H1 (cell line): Measurements from ENCODE around the gene LCOR. TPM values are rescaled to one million over a fixed set of nuclear protein-coding genes. Genes with fewer than 3 reads are reported as not detected.

Experiments used
- CTCF ChIA-PET: fragments of 300-600 bp; sonication (Branson Sonifier 250); formaldehyde crosslinking; loops from one replicate; lab custom pipeline; 2021; ENCODE audit not compliant: partially characterized antibody; lab: Charles Lee
- POLR2A ChIA-PET: fragments of 300-600 bp; sonication (Branson Sonifier 250); formaldehyde crosslinking; loops from one replicate; lab custom pipeline; 2021; ENCODE audit warnings: inconsistent platforms; ENCODE audit not compliant: partially characterized antibody; lab: Charles Lee
- DNase-seq, 2 experiments: peaks; one replicate each; pipeline versions ENCODE4 v3.0.0 to v3.0.0-alpha.2; 2010 to 2022; ENCODE audit warnings: low spot score in 2 of 2, low read depth in 1 of 2, mixed read lengths in 1 of 2
- FAIRE-seq: peaks from 2 replicates; lab custom pipeline; 2011; peaks lifted over from hg19 to GRCh38; lab: Jason Lieb, UNC
- H2AFZ ChIP-seq: 2 replicates; pipeline ENCODE4 v1.8.1; 2012; ENCODE audit warnings: low read length, inconsistent platforms
- H2AK5ac ChIP-seq: 2 replicates; pipeline ENCODE4 v1.6.1; 2013; ENCODE audit warnings: low read depth, low read length
- H2BK120ac ChIP-seq: replicated peaks from 2 replicates; pipeline ENCODE3; 2013; ENCODE audit warnings: low read depth, low read length, inconsistent platforms
- H2BK12ac ChIP-seq: 2 replicates; pipeline ENCODE4 v1.6.1; 2013; ENCODE audit warnings: low read depth, low read length
- H2BK15ac ChIP-seq: 2 replicates; pipeline ENCODE4 v1.6.1; 2013; ENCODE audit warnings: low read length
- H2BK20ac ChIP-seq: 2 replicates; pipeline ENCODE4 v1.6.1; 2013; ENCODE audit warnings: low read length
- H2BK5ac ChIP-seq: 2 replicates; pipeline ENCODE4 v1.6.1; 2013; ENCODE audit warnings: low read depth, low read length
- H3K14ac ChIP-seq: 2 replicates; pipeline ENCODE4 v1.6.1; 2013; ENCODE audit warnings: inconsistent platforms; ENCODE audit not compliant: insufficient read length
- H3K18ac ChIP-seq: 2 replicates; pipeline ENCODE4 v1.6.1; 2013; ENCODE audit warnings: low read length; ENCODE audit errors: extremely low read depth
- H3K23ac ChIP-seq: 2 replicates; pipeline ENCODE4 v1.6.1; 2013; ENCODE audit warnings: inconsistent platforms; ENCODE audit not compliant: insufficient read length
- H3K23me2 ChIP-seq: 2 replicates; pipeline ENCODE4 v1.6.1; 2013; ENCODE audit warnings: low read depth, low read length
- H3K27ac ChIP-seq: 2 replicates; pipeline ENCODE4 v1.6.1; 2011; ENCODE audit warnings: low read depth, low read length, inconsistent platforms
- H3K27me3 ChIP-seq, 4 experiments: replicated peaks in 1 of 4; 1 replicate in 1 of 4; 2 replicates in 3 of 4; pipeline versions ENCODE4 v1.6.1 to v1.8.1; 2011 to 2013; ENCODE audit warnings: low read length in 3 of 4, mild to moderate bottlenecking in 3 of 4, inconsistent platforms in 2 of 4, mixed read lengths in 2 of 4, moderate library complexity in 1 of 4; ENCODE audit not compliant: control insufficient read depth in 3 of 4, insufficient read depth in 3 of 4; ENCODE audit errors: extremely low read depth in 1 of 4
- H3K36me3 ChIP-seq, 4 experiments: 2 replicates each; pipeline versions ENCODE4 v1.6.1 to v1.8.1; 2011 to 2013; ENCODE audit warnings: mild to moderate bottlenecking in 4 of 4, low read length in 3 of 4, moderate library complexity in 2 of 4, control low read depth in 1 of 4, inconsistent platforms in 1 of 4; ENCODE audit not compliant: insufficient read depth in 4 of 4, control insufficient read depth in 2 of 4
- H3K4ac ChIP-seq: replicated peaks from 2 replicates; pipeline ENCODE3; 2013; ENCODE audit warnings: low read length, low read depth, mixed read lengths, inconsistent platforms; ENCODE audit not compliant: insufficient read length
- H3K4me1 ChIP-seq, 4 experiments: replicated peaks in 1 of 4; 1 replicate in 1 of 4; 2 replicates in 3 of 4; pipeline versions ENCODE4 v1.6.1 to v1.8.1; 2011 to 2013; ENCODE audit warnings: low read length in 3 of 4, inconsistent platforms in 2 of 4, mixed read lengths in 1 of 4; ENCODE audit not compliant: insufficient read depth in 4 of 4, control insufficient read depth in 3 of 4
- H3K4me2 ChIP-seq, 2 experiments: 2 replicates each; pipeline versions ENCODE4 v1.6.1 to v1.8.1; 2011 to 2013; ENCODE audit warnings: low read depth in 2 of 2, low read length in 2 of 2, control low read depth in 1 of 2, inconsistent platforms in 1 of 2, mild to moderate bottlenecking in 1 of 2; ENCODE audit not compliant: insufficient read depth in 1 of 2
- H3K4me3 ChIP-seq, 4 experiments: fragments of 200-600, 300-600 bp in 1 of 4; sonication (generic), shearing (Covaris generic), sonication (Bioruptor Twin) in 1 of 4; 2 replicates each; pipeline versions ENCODE4 v1.5.1 to v1.8.1; 2011 to 2016; ENCODE audit warnings: low read length in 4 of 4, low read depth in 3 of 4, control low read depth in 2 of 4, inconsistent platforms in 2 of 4, mild to moderate bottlenecking in 2 of 4, mixed read lengths in 1 of 4, moderate library complexity in 1 of 4; ENCODE audit not compliant: insufficient read depth in 2 of 4; ENCODE audit errors: extremely low read depth in 1 of 4
- H3K56ac ChIP-seq: replicated peaks from 2 replicates; pipeline ENCODE3; 2013; ENCODE audit warnings: low read depth, mild to moderate bottlenecking, mixed read lengths, low read length, inconsistent platforms; ENCODE audit not compliant: insufficient read length
- H3K79me1 ChIP-seq: 2 replicates; pipeline ENCODE4 v1.6.1; 2013; ENCODE audit warnings: low read depth, low read length, control low read depth
- H3K79me2 ChIP-seq, 2 experiments: 2 replicates each; pipeline versions ENCODE4 v1.6.1 to v1.8.1; 2012 to 2013; ENCODE audit warnings: low read length in 2 of 2, mild to moderate bottlenecking in 2 of 2, inconsistent platforms in 1 of 2; ENCODE audit not compliant: insufficient read depth in 2 of 2, control insufficient read depth in 1 of 2
- H3K9ac ChIP-seq, 4 experiments: replicated peaks in 1 of 4; 1 replicate in 1 of 4; 2 replicates in 3 of 4; pipeline versions ENCODE4 v1.6.1 to v1.8.1; 2011 to 2013; ENCODE audit warnings: low read depth in 3 of 4, low read length in 3 of 4, control low read depth in 2 of 4, mild to moderate bottlenecking in 2 of 4, moderate library complexity in 2 of 4, inconsistent platforms in 1 of 4; ENCODE audit errors: extremely low read depth in 1 of 4
- H3K9me3 ChIP-seq, 2 experiments: 2 replicates each; pipeline versions ENCODE4 v1.6.1 to v1.8.1; 2012 to 2013; ENCODE audit warnings: mild to moderate bottlenecking in 2 of 2, moderate library complexity in 2 of 2, control low read depth in 1 of 2, inconsistent platforms in 1 of 2, low read depth in 1 of 2, low read length in 1 of 2, mixed read lengths in 1 of 2; ENCODE audit not compliant: insufficient read depth in 2 of 2
- H4K20me1 ChIP-seq, 2 experiments: replicated peaks in 1 of 2; 2 replicates each; pipeline versions ENCODE3 to v1.8.1; 2011 to 2013; ENCODE audit warnings: inconsistent platforms in 2 of 2, low read length in 2 of 2, mild to moderate bottlenecking in 1 of 2; ENCODE audit not compliant: insufficient read depth in 2 of 2, control insufficient read depth in 1 of 2
- H4K5ac ChIP-seq: 2 replicates; pipeline ENCODE4 v1.6.1; 2013; ENCODE audit warnings: low read length, low read depth, mixed read lengths, inconsistent platforms; ENCODE audit not compliant: insufficient read length
- H4K8ac ChIP-seq: 2 replicates; pipeline ENCODE4 v1.8.0; 2013; ENCODE audit warnings: mild to moderate bottlenecking, moderate library complexity, low read length, inconsistent platforms; ENCODE audit not compliant: insufficient read depth; ENCODE audit errors: extremely low read depth
- H4K91ac ChIP-seq: replicated peaks from 2 replicates; pipeline ENCODE3; 2013; ENCODE audit warnings: low read length, mixed read lengths, inconsistent platforms; ENCODE audit not compliant: insufficient read length
- CBX8 ChIP-seq: fragments of 300-800, 300-1000 bp; sonication (generic); IDR thresholded peaks from 2 replicates; pipeline ENCODE4 v1.7.1; 2016; ENCODE audit warnings: low read depth, low read length, borderline replicate concordance
- CEBPB ChIP-seq: IDR thresholded peaks from 2 replicates; pipeline ENCODE4 v1.6.1; 2012; ENCODE audit warnings: low read depth, low read length
- JUND ChIP-seq: IDR thresholded peaks from 2 replicates; pipeline ENCODE4 v1.6.1; 2011; ENCODE audit warnings: mild to moderate bottlenecking, improper control_type of control experiment, low read length
- WGBS, 2 experiments: shearing (Covaris generic) in 1 of 2; methylation state at CpG; one replicate each; pipeline versions ENCODE4 v1.1.6 to v1.1.7; 2013 to 2015; ENCODE audit warnings: low lambda C conversion rate in 2 of 2, mixed read lengths in 2 of 2, inconsistent platforms in 1 of 2, low coverage in 1 of 2, missing lambda C conversion rate in 1 of 2; ENCODE audit not compliant: insufficient replicate concordance in 2 of 2, insufficient coverage in 1 of 2, insufficient read length in 1 of 2; ENCODE audit errors: extremely low coverage in 1 of 2, missing lambda C conversion rate in 1 of 2; 5-methylcytosine and 5-hydroxymethylcytosine counted together
- polyA plus RNA-seq, 7 experiments: library from polyadenylated mRNA; depleted of rRNA in 3 of 7; stranded (reverse) in 5 of 7; unstranded in 2 of 7; fragments of >200 nt in 5 of 7; fragments of 200-250 nt in 2 of 7; gene quantifications; 1 replicate in 5 of 7; 2 replicates in 1 of 7; 4 replicates in 1 of 7; pipeline versions ENCODE4 v1.2.1 to v1.2.3, GENCODE V29; 2011 to 2013; ENCODE audit warnings: missing spikeins in 2 of 7, mixed read lengths in 2 of 7
- total RNA-seq: library from RNA; stranded (reverse); fragmentation: NEBNext Ultra II Directional; extraction: Animal tissue kit (Norgen Biotek cat#: 25700); gene quantifications from 2 replicates; pipeline ENCODE4 v1.2.1, GENCODE V29; 2021
- TF ChIP-seq, protein P1 (sequence below): IDR thresholded peaks from 2 replicates; pipeline ENCODE4 v1.6.1; 2011; ENCODE audit warnings: low read depth, mild to moderate bottlenecking, low read length; ENCODE audit not compliant: insufficient read depth

Gene LCOR
- total and polyA plus RNA-seq, 2 of the 8 experiments (the other 6 are each of a cell fraction or from before 2014, with no cell fraction given), result 4.7 to 25.5 TPM

DNA sequence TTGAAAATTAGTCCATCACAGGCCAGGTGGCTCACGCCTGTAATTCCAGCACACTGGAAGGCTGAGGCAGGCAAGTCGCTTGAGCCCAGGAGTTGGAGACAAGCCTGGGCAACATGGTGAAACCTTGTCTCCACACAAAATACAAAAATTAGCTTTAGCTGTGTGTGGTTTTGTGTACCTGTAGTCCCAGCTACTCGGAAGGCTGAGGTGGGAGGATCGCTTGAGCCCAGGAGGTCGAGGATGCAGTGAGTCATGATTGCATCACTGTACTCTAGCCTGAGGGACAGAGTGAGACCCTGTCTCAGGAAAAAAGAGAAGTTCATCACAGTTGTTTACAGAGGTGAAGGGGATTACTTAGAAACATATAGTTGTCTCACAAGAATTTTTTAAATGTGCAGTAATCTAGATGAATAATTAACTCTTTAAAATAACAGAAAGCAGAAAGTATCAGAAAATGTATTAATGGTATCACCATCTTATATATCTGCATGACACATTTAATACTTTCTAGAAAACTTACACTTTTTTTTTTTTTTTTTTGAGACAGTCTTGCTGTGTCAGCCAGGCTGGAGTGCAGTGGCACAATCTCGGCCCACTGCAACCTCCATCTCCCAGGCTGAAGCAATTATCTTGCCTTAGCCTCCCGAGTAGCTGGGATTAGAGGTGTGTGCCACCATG, 8.9 kb downstream of the LCOR start:
- DNase-seq (no peak), FAIRE-seq (no peak)
- H3K23me2 ChIP-seq, result no peaks in the 10 kb centered on the region; the same call in 1 of the 2 replicates
- H4K20me1 ChIP-seq, result peaks cover 2 to 10% of the 10 kb centered on the region in 2 experiments
- ChIA-PET CTCF (interaction anchor here (1.0 kb wide), 1 partner anchor 11 kb away, joined by 5 read pairs; no protein-coding TSS in a partner anchor), POLR2A (no interaction called here)
- H2BK5ac ChIP-seq, result no peak overlapping the region; the same call in 1 of the 2 replicates
- no peak overlapping the region for H4K5ac ChIP-seq
- H3K79me2 ChIP-seq, result peaks cover 23 to 95% of the 10 kb centered on the region in 2 experiments
- peaks cover 0 to 9% (median 4%) of the 10 kb centered on the region in 4 experiments; a peak in 4 of 7 replicates for H3K4me1 ChIP-seq
- no peak overlapping the region for H3K14ac ChIP-seq
- H2BK20ac ChIP-seq, result no peak overlapping the region
- no peaks in the 10 kb centered on the region for H3K36me3 ChIP-seq
- TF ChIP-seq JUND, result peak; percentile 70
- TF ChIP-seq, protein P1, sequence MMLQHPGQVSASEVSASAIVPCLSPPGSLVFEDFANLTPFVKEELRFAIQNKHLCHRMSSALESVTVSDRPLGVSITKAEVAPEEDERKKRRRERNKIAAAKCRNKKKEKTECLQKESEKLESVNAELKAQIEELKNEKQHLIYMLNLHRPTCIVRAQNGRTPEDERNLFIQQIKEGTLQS, result peak; percentile 64; the same call in 1 of the 2 replicates
- TF ChIP-seq CBX8, result no peak
- TF ChIP-seq CEBPB, result peak; percentile 76
- no peaks in the 10 kb centered on the region for H3K27me3 ChIP-seq
- H2BK15ac ChIP-seq, result no peak overlapping the region
- H3K56ac ChIP-seq, result no peak overlapping the region
- no peak overlapping the region for H3K23ac ChIP-seq
- H2BK120ac ChIP-seq, result no peak overlapping the region
- H3K18ac ChIP-seq, result no peak overlapping the region
- no peak overlapping the region for H3K4me2 ChIP-seq
- no peak overlapping the region for H2BK12ac ChIP-seq
- no peak overlapping the region for H3K27ac ChIP-seq
- no peak overlapping the region for H4K91ac ChIP-seq
- WGBS, 2 experiments, result 84% methylated on average over 7 of the region's 7 CpGs; no CpG with 5 or more reads in 1 of the 2 experiments
- no peak overlapping the region for H4K8ac ChIP-seq
- H2AK5ac ChIP-seq, result peak overlapping the region; percentile 56; the same call in 1 of the 2 replicates
- no peak overlapping the region for H2AFZ ChIP-seq
- no peak overlapping the region for H3K9ac ChIP-seq
- no peak overlapping the region for H3K4me3 ChIP-seq
- no peaks in the 10 kb centered on the region for H3K9me3 ChIP-seq
- no peaks in the 10 kb centered on the region; the same call in none of the 2 replicates for H3K79me1 ChIP-seq
- H3K4ac ChIP-seq, result no peak overlapping the region
